HFFc6 (cell line): ENCODE measurements around the gene NNMT. TPM values are rescaled to one million over a fixed set of nuclear protein-coding genes. Genes with fewer than 3 reads are reported as not detected.

Source experiments
- DNase-seq: peaks from one replicate; pipeline ENCODE4 v3.0.0-alpha.2; 2018
- H3K27ac Mint-ChIP-seq: 2 replicates; pipeline ENCODE4 v1.8.0; 2020; ENCODE audit warnings: mild to moderate bottlenecking, mixed read lengths
- H3K27me3 Mint-ChIP-seq: 2 replicates; pipeline ENCODE4 v1.8.0; 2021; ENCODE audit warnings: mild to moderate bottlenecking, moderate library complexity, mixed read lengths; ENCODE audit not compliant: insufficient read depth
- H3K36me3 Mint-ChIP-seq: 2 replicates; pipeline ENCODE4 v1.8.0; 2021; ENCODE audit warnings: low read depth, mixed read lengths
- H3K4me1 Mint-ChIP-seq: 2 replicates; pipeline ENCODE4 v1.8.0; 2020; ENCODE audit warnings: low read depth, mixed read lengths
- H3K4me3 Mint-ChIP-seq: 2 replicates; pipeline ENCODE4 v1.8.0; 2020; ENCODE audit warnings: mild to moderate bottlenecking, moderate library complexity, mixed read lengths
- H3K9me3 Mint-ChIP-seq: 2 replicates; pipeline ENCODE4 v1.8.0; 2020; ENCODE audit warnings: mild to moderate bottlenecking, mixed read lengths
- CTCF ChIP-seq: fragments of 200-600 bp; sonication (generic); IDR thresholded peaks from 2 replicates; pipeline ENCODE4 v1.5.0; 2021; ENCODE audit warnings: antibody characterized with exemption, mild to moderate bottlenecking
- total RNA-seq, 6 experiments: library from RNA; stranded (reverse); fragmentation: NEBNext Ultra II Directional; extraction: Animal tissue kit (Norgen Biotek cat#: 25700); gene quantifications; 2 replicates in 1 of 6; 3 replicates in 5 of 6; pipeline ENCODE4 v1.2.3, GENCODE V29; 2021

NNMT gene
- total RNA-seq, 6 experiments from 2014 or later, result 191 to 264 (median 205) TPM

DNA sequence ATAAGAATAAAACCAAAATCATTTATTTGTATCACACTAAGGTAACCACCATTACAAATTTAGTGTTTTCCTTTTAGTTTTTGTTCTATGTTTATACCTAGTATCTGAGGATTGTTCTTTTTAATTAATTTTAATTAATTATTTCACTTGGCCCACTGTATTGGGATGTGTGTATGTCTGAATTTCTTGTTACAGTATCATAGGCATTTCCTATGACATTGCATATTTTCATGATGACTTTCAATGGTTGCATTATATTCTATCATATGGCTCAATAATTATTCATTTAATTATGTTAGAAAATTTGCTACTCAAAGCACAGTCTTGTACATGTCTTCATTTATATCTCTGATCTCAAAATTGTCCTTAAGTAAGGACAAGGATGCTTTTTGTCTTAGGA, 63.1 kb downstream of the NNMT start:
- no peaks in the 10 kb centered on the region for H3K27me3 Mint-ChIP-seq
- H3K4me1 Mint-ChIP-seq, result peaks cover 58% of the 10 kb centered on the region
- no peaks in the 10 kb centered on the region for H3K9me3 Mint-ChIP-seq
- no peak for DNase-seq
- H3K36me3 Mint-ChIP-seq, result peaks cover 14% of the 10 kb centered on the region
- 0 out of 2 replicates have a peak overlapping the region, but pooled peaks have one; percentile 14 for H3K4me3 Mint-ChIP-seq
- TF ChIP-seq CTCF, result no peak
- peak overlapping the region; percentile 80 for H3K27ac Mint-ChIP-seq

DNA sequence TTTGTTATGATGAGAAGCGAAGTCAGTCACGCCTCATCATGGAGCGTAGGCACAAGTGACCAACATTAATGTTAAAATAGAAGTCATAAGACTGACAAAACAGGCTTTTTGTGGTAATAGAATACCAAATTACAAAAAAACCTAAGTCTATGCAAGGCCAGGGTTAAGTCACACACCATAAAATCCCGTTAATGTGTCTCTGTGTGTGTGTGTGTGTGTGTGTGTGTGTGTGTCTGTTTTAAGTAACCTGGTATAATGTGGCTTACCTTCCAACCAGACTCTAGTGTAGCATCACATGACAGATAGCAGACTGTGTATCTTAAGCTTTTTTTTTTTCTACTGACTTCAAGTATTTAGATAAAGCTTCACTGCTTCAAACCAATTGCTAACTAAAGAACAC, 66.1 kb downstream of the NNMT start:
- no peak for TF ChIP-seq CTCF
- Mint-ChIP-seq H3K27me3 (no peaks in the 10 kb centered on the region), H3K36me3 (peaks cover 14% of the 10 kb centered on the region), H3K4me1 (peaks cover 82% of the 10 kb centered on the region), H3K27ac (no peak overlapping the region), H3K9me3 (no peaks in the 10 kb centered on the region), H3K4me3 (no peak overlapping the region)
- no peak for DNase-seq

GRCh38 chr11:114362958-114363357, 66.8 kb downstream of the NNMT start:
- H3K27ac Mint-ChIP-seq, result no peak overlapping the region
- H3K4me1 Mint-ChIP-seq, result peaks cover 82% of the 10 kb centered on the region
- no peak overlapping the region for H3K4me3 Mint-ChIP-seq
- H3K27me3 Mint-ChIP-seq, result no peaks in the 10 kb centered on the region
- DNase-seq, result no peak
- peaks cover 14% of the 10 kb centered on the region for H3K36me3 Mint-ChIP-seq
- TF ChIP-seq CTCF, result no peak
- H3K9me3 Mint-ChIP-seq, result no peaks in the 10 kb centered on the region

Other genes starting within 250 kb of the NNMT start
- gene ZBTB16, start 236.7 kb upstream of the NNMT start, total RNA-seq, result not detected
- 1 to 10 TPM; 2.4 to 3.8 (median 3.2) TPM for gene C11orf71, start 104.1 kb downstream of the NNMT start, total RNA-seq
- gene RBM7, start 104.3 kb downstream of the NNMT start, total RNA-seq, result 10 to 100 TPM; 35.9 to 42.3 (median 39.2) TPM
- gene REXO2, start 143.1 kb downstream of the NNMT start, total RNA-seq, result 100 to 1,000 TPM; 245 to 272 (median 255) TPM